Sigmoid colon (tissue), 4 donors: ENCODE results near the gene PRRC2C.

Experiments
- CTCF ChIP-seq, 4 experiments: fragments of 450-650 bp in 3 of 4; fragments of 200-600 bp in 1 of 4; IDR thresholded peaks; one replicate each; pipeline ENCODE4 v1.5.1; 2016 to 2019; ENCODE audit warnings: antibody characterized with exemption in 4 of 4, mild to moderate bottlenecking in 3 of 4, moderate library complexity in 2 of 4
- EP300 ChIP-seq, 4 donors: sonication (generic); formaldehyde crosslinking; IDR thresholded peaks; one replicate each; pipeline ENCODE4 v1.6.1; 2017; ENCODE audit warnings: antibody characterized with exemption in 4 of 4

GRCh38 chr1:171611306-171611705 lies 126.0 kb downstream of the PRRC2C start:
- TF ChIP-seq CTCF (IDR thresholded peaks at IDR 0.05), result no peak
- no peak for TF ChIP-seq EP300 (IDR thresholded peaks at IDR 0.05)
